HG02981 (cell line): Measurements from ENCODE around the gene PLOD3.

Experiments
- ATAC-seq: cut with Tn5 transposase; IDR thresholded peaks from one replicate; pipeline ENCODE4 v1.9.1; 2021; ENCODE audit warnings: mild to moderate bottlenecking, moderate library complexity; ENCODE audit not compliant: unreplicated experiment

The PLOD3 gene

GRCh38 chr7:101186194-101186593, 31.2 kb downstream of the PLOD3 start:
- no peak for ATAC-seq

GRCh38 chr7:101185258-101185839, 32.0 kb downstream of the PLOD3 start:
- ATAC-seq = no peak

GRCh38 chr7:101180130-101180755, 37.1 kb downstream of the PLOD3 start, which contains the start of gene NAT16:
Gene NAT16 (minus strand): TSS chr7:101180293. CDS start chr7:101174807, 5,486 bp downstream.
- ATAC-seq = no peak

- no peak for ATAC-seq
Observed at GRCh38 chr7:101179713-101180112, 37.7 kb downstream of the PLOD3 start.

GRCh38 chr7:101179117-101179516, 38.3 kb downstream of the PLOD3 start:
- ATAC-seq = no peak

GRCh38 chr7:101177644-101178043, 39.7 kb downstream of the PLOD3 start:
- no peak for ATAC-seq

- ATAC-seq = no peak
Observed at GRCh38 chr7:101175664-101176063, 41.7 kb downstream of the PLOD3 start.

- ATAC-seq = no peak
Observed at GRCh38 chr7:101174322-101174854, 43.0 kb downstream of the PLOD3 start.

GRCh38 chr7:101173752-101174244, 43.6 kb downstream of the PLOD3 start:
- ATAC-seq = peak; percentile 49

GRCh38 chr7:101172854-101173751, 44.3 kb downstream of the PLOD3 start:
- ATAC-seq = no peak

GRCh38 chr7:101172005-101172853, 45.2 kb downstream of the PLOD3 start:
- no peak for ATAC-seq

- ATAC-seq = no peak
Observed at GRCh38 chr7:101171442-101171837, 45.9 kb downstream of the PLOD3 start.

- no peak for ATAC-seq
Observed at GRCh38 chr7:101170617-101171441, 46.6 kb downstream of the PLOD3 start.

GRCh38 chr7:101169838-101170551, 47.4 kb downstream of the PLOD3 start:
- no peak for ATAC-seq

GRCh38 chr7:101169110-101169837, 48.1 kb downstream of the PLOD3 start:
- ATAC-seq = no peak

GRCh38 chr7:101168412-101169049, 48.9 kb downstream of the PLOD3 start:
- no peak for ATAC-seq

GRCh38 chr7:101167645-101168411, 49.6 kb downstream of the PLOD3 start:
- ATAC-seq = no peak
